ENCODE results near the gene ITGB8.

Gene ITGB8

DNA sequence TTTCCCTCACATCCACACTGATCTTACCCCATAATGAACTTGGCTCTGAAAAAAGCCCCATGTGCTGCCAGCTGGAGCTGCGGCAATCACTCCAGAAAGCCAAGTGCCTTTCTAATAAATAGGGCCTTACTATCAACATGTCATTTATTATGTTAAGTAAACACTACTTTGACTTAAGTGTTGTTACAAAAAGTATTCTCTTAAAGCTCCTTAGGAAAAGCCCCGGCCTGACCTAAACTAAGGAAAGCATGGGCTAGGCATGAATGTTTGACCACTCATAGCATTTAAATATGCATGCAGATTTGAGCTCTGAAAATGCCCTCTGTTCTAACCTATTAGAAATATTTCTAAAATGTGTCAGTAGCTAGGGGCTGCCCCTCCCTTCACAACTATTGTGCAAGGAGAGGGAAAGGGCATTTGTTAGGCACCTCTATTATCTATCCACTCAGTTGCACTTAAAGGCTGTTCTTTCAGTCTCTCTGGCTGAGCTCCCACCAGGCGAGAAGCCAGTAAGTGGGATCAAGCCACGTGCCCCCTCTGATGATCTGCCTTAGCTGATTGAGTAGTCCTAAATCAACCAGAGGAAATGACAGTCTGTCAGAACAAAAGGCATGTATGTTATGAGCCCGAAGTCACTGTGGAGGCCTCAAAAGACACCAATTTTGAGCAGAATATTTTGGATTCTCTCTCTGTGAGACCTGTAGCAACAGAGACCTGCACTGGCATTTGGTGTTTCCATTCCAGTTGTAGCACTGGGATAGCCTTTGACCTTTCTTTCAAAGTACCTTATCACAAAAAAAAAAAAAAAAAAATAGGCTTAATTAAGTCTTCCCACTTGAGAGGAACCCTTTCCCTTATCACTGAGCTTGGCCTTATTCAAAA is 77.1 kb downstream of the ITGB8 start:
- peak; percentile 39 for DNase-seq (ENCODE audit: low read depth)
- H3K4me3 ChIP-seq (ENCODE audit: control insufficient read depth, low read depth, low read length), result no peak overlapping the region
- TF ChIP-seq, protein P1, sequence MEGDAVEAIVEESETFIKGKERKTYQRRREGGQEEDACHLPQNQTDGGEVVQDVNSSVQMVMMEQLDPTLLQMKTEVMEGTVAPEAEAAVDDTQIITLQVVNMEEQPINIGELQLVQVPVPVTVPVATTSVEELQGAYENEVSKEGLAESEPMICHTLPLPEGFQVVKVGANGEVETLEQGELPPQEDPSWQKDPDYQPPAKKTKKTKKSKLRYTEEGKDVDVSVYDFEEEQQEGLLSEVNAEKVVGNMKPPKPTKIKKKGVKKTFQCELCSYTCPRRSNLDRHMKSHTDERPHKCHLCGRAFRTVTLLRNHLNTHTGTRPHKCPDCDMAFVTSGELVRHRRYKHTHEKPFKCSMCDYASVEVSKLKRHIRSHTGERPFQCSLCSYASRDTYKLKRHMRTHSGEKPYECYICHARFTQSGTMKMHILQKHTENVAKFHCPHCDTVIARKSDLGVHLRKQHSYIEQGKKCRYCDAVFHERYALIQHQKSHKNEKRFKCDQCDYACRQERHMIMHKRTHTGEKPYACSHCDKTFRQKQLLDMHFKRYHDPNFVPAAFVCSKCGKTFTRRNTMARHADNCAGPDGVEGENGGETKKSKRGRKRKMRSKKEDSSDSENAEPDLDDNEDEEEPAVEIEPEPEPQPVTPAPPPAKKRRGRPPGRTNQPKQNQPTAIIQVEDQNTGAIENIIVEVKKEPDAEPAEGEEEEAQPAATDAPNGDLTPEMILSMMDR (conservative IDR thresholded peaks at IDR 0.05; ENCODE audit: control insufficient read depth, insufficient read depth, low read depth, low read length), result no peak

DNA sequence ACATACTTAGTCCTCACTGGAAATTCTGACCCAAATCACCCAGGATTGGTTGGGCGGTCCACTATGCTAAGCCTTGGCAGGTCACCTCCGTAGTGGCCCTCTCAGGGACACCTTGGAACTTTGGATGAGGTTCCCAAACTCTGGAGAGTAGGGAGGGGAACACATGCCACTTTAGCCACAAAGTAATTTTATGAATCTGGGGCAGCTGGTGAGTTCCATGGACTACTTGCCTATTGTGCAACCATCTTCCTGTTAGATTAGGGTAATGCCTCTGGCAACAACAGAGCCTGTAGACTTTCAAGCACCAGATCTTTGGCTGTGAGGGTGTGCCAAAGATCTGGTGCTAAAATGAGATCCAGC is 77.7 kb downstream of the ITGB8 start:
- TF ChIP-seq, protein P1 (conservative IDR thresholded peaks at IDR 0.05; ENCODE audit: control insufficient read depth, insufficient read depth, low read depth, low read length), result no peak
- H3K4me3 ChIP-seq (ENCODE audit: control insufficient read depth, low read depth, low read length), result no peak overlapping the region
- DNase-seq (ENCODE audit: low read depth), result peak; percentile 26

DNA sequence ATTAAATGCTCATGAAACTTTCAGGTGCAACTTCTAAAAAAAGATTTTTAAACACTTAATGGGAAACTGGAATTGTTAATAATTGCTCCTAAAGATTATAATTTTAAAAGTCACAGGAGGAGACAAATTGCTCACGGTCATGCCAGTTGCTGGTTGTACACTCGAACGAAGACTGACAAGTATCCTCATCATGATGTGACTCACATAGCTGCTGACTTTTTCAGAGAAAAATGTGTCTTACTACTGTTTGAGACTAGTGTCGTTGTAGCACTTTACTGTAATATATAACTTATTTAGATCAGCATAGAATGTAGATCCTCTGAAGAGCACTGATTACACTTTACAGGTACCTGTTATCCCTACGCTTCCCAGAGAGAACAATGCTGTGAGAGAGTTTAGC is 79.3 kb downstream of the ITGB8 start:
- TF ChIP-seq, protein P1 (conservative IDR thresholded peaks at IDR 0.05; ENCODE audit: control insufficient read depth, insufficient read depth, low read depth, low read length), result no peak
- DNase-seq (ENCODE audit: low read depth), result no peak
- no peak overlapping the region for H3K4me3 ChIP-seq (ENCODE audit: control insufficient read depth, low read depth, low read length)

DNA sequence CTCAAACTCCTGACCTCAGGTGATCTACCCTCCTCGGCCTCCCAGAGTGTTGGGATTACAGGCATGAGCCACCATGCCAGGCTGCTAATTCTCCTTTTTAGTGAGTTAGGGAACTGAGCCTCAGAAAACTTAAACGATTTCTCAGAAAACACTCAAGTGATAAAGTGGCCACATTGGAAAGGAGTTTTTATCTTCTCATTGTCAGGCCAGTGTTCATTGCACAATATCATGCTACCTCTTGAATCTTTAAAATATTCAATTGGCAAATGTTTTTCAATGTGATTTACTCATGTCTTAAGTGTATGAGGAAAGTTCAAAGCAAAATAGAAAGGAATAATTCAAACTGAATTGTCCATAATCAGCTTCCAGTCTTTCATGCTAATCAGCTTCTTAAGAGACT is 80.7 kb downstream of the ITGB8 start:
- TF ChIP-seq, protein P1 (conservative IDR thresholded peaks at IDR 0.05; ENCODE audit: control insufficient read depth, insufficient read depth, low read depth, low read length), result no peak
- DNase-seq (ENCODE audit: low read depth), result no peak
- no peak overlapping the region for H3K4me3 ChIP-seq (ENCODE audit: control insufficient read depth, low read depth, low read length)

DNA sequence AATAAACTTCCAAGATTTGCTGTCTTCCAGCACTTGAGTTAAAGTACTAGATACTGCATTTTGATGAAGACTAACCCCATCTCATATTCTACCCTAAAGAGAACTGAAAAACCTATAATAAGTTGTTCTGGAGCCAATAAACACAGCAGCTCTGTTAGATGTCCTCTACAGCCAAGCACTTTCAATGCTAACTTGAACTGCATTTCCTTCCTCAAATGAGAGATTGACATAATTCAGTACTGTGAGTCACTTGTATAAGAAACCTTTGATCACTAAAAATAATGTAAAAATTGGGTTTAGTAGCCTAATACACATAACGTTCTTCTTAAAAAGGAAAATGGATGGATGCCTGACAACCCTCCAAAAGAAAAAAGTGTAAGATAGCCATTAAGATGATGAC is 81.3 kb downstream of the ITGB8 start:
- H3K4me3 ChIP-seq (ENCODE audit: control insufficient read depth, low read depth, low read length), result no peak overlapping the region
- TF ChIP-seq, protein P1 (conservative IDR thresholded peaks at IDR 0.05; ENCODE audit: control insufficient read depth, insufficient read depth, low read depth, low read length), result no peak
- no peak for DNase-seq (ENCODE audit: low read depth)

DNA sequence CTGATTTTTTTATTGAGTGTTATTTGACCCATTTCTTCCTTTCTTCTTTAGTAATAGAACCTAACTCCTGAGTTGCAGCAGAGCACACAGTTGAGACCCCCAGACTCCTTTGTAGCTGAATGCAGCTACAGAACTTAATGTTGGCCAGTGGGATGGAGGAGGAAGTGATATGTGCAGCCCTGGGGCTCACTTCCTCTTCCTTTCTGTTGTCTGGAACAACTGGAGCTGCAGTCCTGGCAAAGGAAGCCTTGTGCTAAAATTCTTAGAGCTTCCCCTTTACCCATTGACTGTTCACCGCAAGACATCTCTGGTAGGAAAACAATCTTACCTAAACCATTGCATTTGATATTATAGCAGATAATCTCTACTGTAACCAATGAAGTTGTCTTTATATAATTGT is 86.6 kb downstream of the ITGB8 start:
- no peak for DNase-seq (ENCODE audit: low read depth)
- TF ChIP-seq, protein P1 (conservative IDR thresholded peaks at IDR 0.05; ENCODE audit: control insufficient read depth, insufficient read depth, low read depth, low read length), result no peak
- H3K4me3 ChIP-seq (ENCODE audit: control insufficient read depth, low read depth, low read length), result no peak overlapping the region

Data from fibroblast of mammary gland (primary cell).